Measurements from ENCODE around the gene MACROD2.
"Not testable (repeated sequence)": the region's sequence is repeated elsewhere in the genome, so short reads cannot be mapped to it uniquely, and the experiment has no call there.

Gene MACROD2

GRCh38 chr20:15016875-15017274 is 1021.6 kb downstream of the MACROD2 start:
- not testable (repeated sequence) for H3K4me3 ChIP-seq (ENCODE audit: low read depth, low read length)

DNA sequence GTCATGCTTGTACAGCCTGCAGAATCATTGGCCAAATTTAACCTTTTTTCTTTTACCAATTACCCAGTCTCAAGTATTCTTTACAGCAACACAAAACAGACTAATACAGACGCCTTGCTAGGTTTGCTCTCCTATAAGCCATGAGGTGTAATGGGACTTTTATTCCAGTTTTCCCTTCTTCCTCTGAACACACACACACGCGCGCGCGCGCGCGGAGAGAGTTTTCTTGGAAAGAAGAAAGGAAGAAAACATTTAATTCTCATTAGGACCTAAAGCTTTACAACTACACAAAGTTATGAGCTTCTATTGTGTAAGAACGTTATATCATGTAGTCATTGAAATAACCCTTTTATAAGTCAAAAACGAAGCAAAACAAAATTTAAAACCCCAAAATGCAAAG is 1023.6 kb downstream of the MACROD2 start:
- no peak overlapping the region for H3K4me3 ChIP-seq (ENCODE audit: low read depth, low read length)

GRCh38 chr20:15020845-15021244 is 1025.5 kb downstream of the MACROD2 start:
- no peak overlapping the region for H3K4me3 ChIP-seq (ENCODE audit: low read depth, low read length)

GRCh38 chr20:15022921-15023320 is 1027.6 kb downstream of the MACROD2 start:
- H3K4me3 ChIP-seq (ENCODE audit: low read depth, low read length): no peak overlapping the region

- no peak overlapping the region for H3K4me3 ChIP-seq (ENCODE audit: low read depth, low read length)
Measured at GRCh38 chr20:15026759-15027158, 1031.4 kb downstream of the MACROD2 start.

GRCh38 chr20:15030826-15031225 is 1035.5 kb downstream of the MACROD2 start:
- no peak overlapping the region for H3K4me3 ChIP-seq (ENCODE audit: low read depth, low read length)

GRCh38 chr20:15031546-15032351 is 1036.4 kb downstream of the MACROD2 start:
- H3K4me3 ChIP-seq (ENCODE audit: low read depth, low read length): no peak overlapping the region

GRCh38 chr20:15032352-15032622 is 1037.0 kb downstream of the MACROD2 start:
- H3K4me3 ChIP-seq (ENCODE audit: low read depth, low read length): no peak overlapping the region

GRCh38 chr20:15033269-15033668 is 1038.0 kb downstream of the MACROD2 start:
- no peak overlapping the region for H3K4me3 ChIP-seq (ENCODE audit: low read depth, low read length)

DNA sequence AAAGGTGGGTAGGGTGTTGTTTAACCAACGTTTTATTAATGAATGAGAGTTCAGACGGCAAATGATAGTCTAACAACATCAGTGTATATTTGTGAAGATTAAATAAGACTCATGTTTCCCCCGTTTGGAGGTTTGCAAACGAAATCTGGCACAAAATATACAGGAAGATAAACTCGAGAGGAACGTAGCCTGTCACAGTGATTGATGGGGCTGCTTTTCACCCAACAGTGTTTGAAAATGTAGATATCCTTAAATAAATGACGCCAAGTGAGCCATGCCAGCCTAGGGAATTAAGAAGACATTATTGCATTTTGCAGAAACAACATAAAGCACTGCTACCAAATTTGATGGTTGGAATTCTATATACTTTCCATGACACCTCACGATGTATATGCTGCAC is 1038.6 kb downstream of the MACROD2 start:
- no peak overlapping the region for H3K4me3 ChIP-seq (ENCODE audit: low read depth, low read length)

GRCh38 chr20:15036948-15037347 is 1041.6 kb downstream of the MACROD2 start:
- H3K4me3 ChIP-seq (ENCODE audit: low read depth, low read length): no peak overlapping the region

DNA sequence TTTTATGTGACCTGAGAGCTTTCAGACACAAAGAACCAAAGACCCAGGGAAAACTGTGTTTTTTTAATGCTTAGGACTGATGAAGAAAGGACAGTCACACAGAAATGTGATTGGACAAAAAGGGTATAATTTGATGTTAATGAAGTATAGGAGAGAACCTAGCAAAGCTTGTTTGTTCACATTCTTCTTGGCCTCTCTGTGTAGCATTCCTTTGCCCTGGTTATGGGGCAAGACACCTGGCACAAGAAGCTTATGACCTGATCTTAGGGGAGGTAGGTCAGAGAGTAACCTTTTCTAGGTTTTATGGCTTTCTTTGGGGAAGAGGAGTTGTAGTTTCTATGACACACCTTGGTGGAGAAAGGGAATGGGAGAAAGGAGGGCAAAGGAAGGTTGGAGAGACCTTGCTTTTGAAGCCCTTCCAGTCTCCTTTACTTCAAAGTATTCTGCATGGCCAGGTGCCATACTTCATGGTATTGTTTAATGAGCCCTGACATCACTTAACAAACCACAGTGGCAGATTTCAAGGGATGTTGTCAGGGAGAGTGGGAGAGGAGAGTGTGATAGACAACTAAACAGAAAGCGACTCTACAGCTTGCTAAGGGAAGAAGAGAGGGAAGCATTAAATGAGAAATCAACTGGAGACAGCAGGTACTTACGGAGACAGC is 1043.9 kb downstream of the MACROD2 start:
- no peak overlapping the region for H3K4me3 ChIP-seq (ENCODE audit: low read depth, low read length)

- no peak overlapping the region for H3K4me3 ChIP-seq (ENCODE audit: low read depth, low read length)
Measured at GRCh38 chr20:15042723-15043122, 1047.4 kb downstream of the MACROD2 start.

- H3K4me3 ChIP-seq (ENCODE audit: low read depth, low read length): no peak overlapping the region
Measured at GRCh38 chr20:15045246-15045645, 1049.9 kb downstream of the MACROD2 start.

GRCh38 chr20:15047042-15047441 is 1051.7 kb downstream of the MACROD2 start:
- H3K4me3 ChIP-seq (ENCODE audit: low read depth, low read length): no peak overlapping the region

- H3K4me3 ChIP-seq (ENCODE audit: low read depth, low read length): no peak overlapping the region
Measured at GRCh38 chr20:15047601-15048000, 1052.3 kb downstream of the MACROD2 start.

DNA sequence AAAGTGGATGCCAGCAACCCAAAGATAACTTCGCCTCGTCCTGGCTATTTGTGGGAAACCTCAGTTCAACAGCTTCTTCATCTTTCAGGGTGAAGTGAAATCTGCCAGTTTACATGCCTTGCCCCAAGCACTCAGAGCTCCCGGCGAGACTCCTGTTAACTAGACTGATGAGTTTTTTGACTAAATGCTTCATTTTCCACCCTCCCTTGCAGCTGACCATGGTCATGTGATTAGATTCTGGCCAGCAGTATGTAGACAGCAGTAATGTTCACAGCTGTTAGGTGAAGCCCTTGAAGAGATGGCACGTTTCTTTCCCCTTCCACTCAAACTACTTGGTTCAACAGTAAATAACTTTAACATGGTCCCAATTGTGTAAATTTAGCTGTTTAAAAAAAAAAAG is 1060.9 kb downstream of the MACROD2 start:
- H3K4me3 ChIP-seq (ENCODE audit: low read depth, low read length): no peak overlapping the region

GRCh38 chr20:15058841-15059240 is 1063.5 kb downstream of the MACROD2 start:
- H3K4me3 ChIP-seq (ENCODE audit: low read depth, low read length): no peak overlapping the region

- H3K4me3 ChIP-seq (ENCODE audit: low read depth, low read length): no peak overlapping the region
Measured at GRCh38 chr20:15059438-15059837, 1064.1 kb downstream of the MACROD2 start.

GRCh38 chr20:15060265-15061060 is 1065.1 kb downstream of the MACROD2 start:
- H3K4me3 ChIP-seq (ENCODE audit: low read depth, low read length): no peak overlapping the region

DNA sequence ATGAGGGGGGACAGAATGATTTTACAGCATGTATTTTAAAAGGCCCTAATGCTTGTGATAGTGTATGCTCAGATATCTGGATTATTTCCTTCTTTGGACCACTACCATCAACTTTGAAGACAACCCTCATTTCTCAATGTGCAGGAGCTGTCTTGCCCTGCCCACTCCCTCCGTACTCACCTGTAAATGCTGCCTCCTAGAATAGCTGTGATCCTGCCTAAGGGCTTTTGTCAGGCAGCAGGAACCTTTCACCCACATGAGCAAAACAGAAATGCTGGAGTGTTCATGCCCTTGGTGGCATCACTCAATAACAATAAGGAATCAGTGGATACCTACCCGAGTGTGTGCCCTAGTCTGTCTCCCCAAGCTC is 1065.7 kb downstream of the MACROD2 start:
- no peak overlapping the region for H3K4me3 ChIP-seq (ENCODE audit: low read depth, low read length)

GRCh38 chr20:15061955-15062354 is 1066.6 kb downstream of the MACROD2 start:
- H3K4me3 ChIP-seq (ENCODE audit: low read depth, low read length): no peak overlapping the region

All from iPS-11a (cell line).